SU-DHL-6 (cell line): ENCODE data around the gene TJP2.
"Not testable (repeated sequence)": the region's sequence is repeated elsewhere in the genome, so short reads cannot be mapped to it uniquely, and the experiment has no call there.

Experiments used
- H2AFZ ChIP-seq: fragments of 200-600 bp; sonication (generic); 2 replicates; pipeline ENCODE4 v1.6.1; 2014; ENCODE audit warnings: low read depth, mild to moderate bottlenecking, moderate library complexity, mixed read lengths, antibody characterized with exemption, low read length; ENCODE audit not compliant: severe bottlenecking
- H3F3A ChIP-seq: fragments of 200-600 bp; shearing (Covaris generic); 2 replicates; pipeline ENCODE4 v1.6.0; 2016; ENCODE audit warnings: antibody characterized with exemption, mild to moderate bottlenecking; ENCODE audit not compliant: insufficient read depth
- H3K27ac ChIP-seq: fragments of 200-600 bp; sonication (generic); 2 replicates; pipeline ENCODE4 v1.5.1; 2016; ENCODE audit warnings: low read depth, mild to moderate bottlenecking, low read length, moderate library complexity, mixed read lengths
- H3K27me3 ChIP-seq: fragments of 200-600 bp; sonication (generic), shearing (Covaris generic); 2 replicates; pipeline ENCODE4 v1.6.0; 2014; ENCODE audit warnings: mild to moderate bottlenecking, low read length
- H3K36me3 ChIP-seq: fragments of 200-600 bp; sonication (generic); 2 replicates; pipeline ENCODE4 v1.6.1; 2014; ENCODE audit warnings: mild to moderate bottlenecking, low read length, mixed read lengths
- H3K4me2 ChIP-seq: fragments of 300-600, 200-600 bp; shearing (Covaris generic), sonication (generic); 2 replicates; pipeline ENCODE4 v1.6.0; 2014; ENCODE audit warnings: low read length, low read depth, mild to moderate bottlenecking; ENCODE audit not compliant: poor library complexity, severe bottlenecking
- H3K4me3 ChIP-seq: fragments of 200-600 bp; sonication (generic); 2 replicates; pipeline ENCODE4 v1.5.1; 2014; ENCODE audit warnings: antibody characterized with exemption, low read length, mild to moderate bottlenecking, mixed read lengths; ENCODE audit not compliant: insufficient read depth, poor library complexity, severe bottlenecking
- H3K79me2 ChIP-seq: fragments of 200-600 bp; sonication (generic); 2 replicates; pipeline ENCODE4 v1.6.1; 2014; ENCODE audit warnings: mild to moderate bottlenecking, low read length, moderate library complexity; ENCODE audit not compliant: insufficient read depth
- H3K9ac ChIP-seq: fragments of 200-600 bp; sonication (generic); 2 replicates; pipeline ENCODE4 v1.7.0; 2014; ENCODE audit warnings: mild to moderate bottlenecking, low read length
- H3K9me2 ChIP-seq: fragments of 200-600 bp; sonication (generic); replicated peaks from 2 replicates; pipeline ENCODE4 v1.6.1; 2014; ENCODE audit warnings: low read length; ENCODE audit not compliant: insufficient read depth
- H3K9me3 ChIP-seq: fragments of 200-600 bp; sonication (generic); 2 replicates; pipeline ENCODE4 v1.6.1; 2014; ENCODE audit warnings: low read length, mixed read lengths; ENCODE audit not compliant: insufficient read depth
- H4K20me1 ChIP-seq: fragments of 200-600 bp; sonication (generic); 2 replicates; pipeline ENCODE4 v1.6.1; 2014; ENCODE audit warnings: low read depth, mild to moderate bottlenecking, antibody characterized with exemption, low read length, moderate library complexity, mixed read lengths
- EZH2phosphoT487 ChIP-seq: fragments of 200-600 bp; sonication (generic), shearing (Covaris generic); conservative IDR thresholded peaks from 2 replicates; pipeline ENCODE4 v1.6.1; 2018; ENCODE audit warnings: mild to moderate bottlenecking, antibody characterized with exemption, low read length, moderate library complexity, mixed read lengths
- TF ChIP-seq, protein P1 (sequence below): fragments of 200-600 bp; sonication (generic); IDR thresholded peaks from one replicate; pipeline ENCODE4 v1.5.1; 2017; ENCODE audit warnings: antibody characterized with exemption, mild to moderate bottlenecking, low read length, moderate library complexity; ENCODE audit not compliant: insufficient read depth, poor library complexity, severe bottlenecking

TJP2 gene

DNA sequence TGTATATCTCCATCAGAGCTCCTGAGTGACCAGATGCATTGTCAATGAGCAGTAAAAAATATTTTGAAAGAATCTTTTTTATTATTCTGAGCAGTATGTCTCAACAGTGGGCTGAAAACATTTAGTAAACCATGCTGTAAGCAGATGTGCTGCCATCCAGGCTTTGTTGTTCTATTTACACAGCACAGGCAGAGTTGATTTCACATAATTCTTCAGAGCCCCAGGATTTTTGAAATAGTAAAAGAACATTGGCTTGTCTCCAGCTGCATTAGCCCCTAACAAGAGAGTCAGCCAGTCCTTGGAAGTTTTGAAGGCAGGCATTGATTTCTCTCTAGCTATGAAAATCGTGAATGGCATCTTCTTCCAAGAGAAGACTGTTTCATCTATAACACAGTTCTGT is 125.7 kb downstream of the TJP2 start:
- H3K4me2 ChIP-seq, result no peak overlapping the region
- no peak overlapping the region for H3K9ac ChIP-seq
- no peaks in the 10 kb centered on the region for H3K27me3 ChIP-seq
- H2AFZ ChIP-seq, result no peak overlapping the region
- H3K9me2 ChIP-seq, result no peaks in the 10 kb centered on the region
- H4K20me1 ChIP-seq, result no peaks in the 10 kb centered on the region
- no peak overlapping the region for H3K4me3 ChIP-seq
- no peaks in the 10 kb centered on the region for H3K79me2 ChIP-seq
- H3K36me3 ChIP-seq, result no peaks in the 10 kb centered on the region
- TF ChIP-seq, protein P1, sequence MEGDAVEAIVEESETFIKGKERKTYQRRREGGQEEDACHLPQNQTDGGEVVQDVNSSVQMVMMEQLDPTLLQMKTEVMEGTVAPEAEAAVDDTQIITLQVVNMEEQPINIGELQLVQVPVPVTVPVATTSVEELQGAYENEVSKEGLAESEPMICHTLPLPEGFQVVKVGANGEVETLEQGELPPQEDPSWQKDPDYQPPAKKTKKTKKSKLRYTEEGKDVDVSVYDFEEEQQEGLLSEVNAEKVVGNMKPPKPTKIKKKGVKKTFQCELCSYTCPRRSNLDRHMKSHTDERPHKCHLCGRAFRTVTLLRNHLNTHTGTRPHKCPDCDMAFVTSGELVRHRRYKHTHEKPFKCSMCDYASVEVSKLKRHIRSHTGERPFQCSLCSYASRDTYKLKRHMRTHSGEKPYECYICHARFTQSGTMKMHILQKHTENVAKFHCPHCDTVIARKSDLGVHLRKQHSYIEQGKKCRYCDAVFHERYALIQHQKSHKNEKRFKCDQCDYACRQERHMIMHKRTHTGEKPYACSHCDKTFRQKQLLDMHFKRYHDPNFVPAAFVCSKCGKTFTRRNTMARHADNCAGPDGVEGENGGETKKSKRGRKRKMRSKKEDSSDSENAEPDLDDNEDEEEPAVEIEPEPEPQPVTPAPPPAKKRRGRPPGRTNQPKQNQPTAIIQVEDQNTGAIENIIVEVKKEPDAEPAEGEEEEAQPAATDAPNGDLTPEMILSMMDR, result no peak
- TF ChIP-seq EZH2phosphoT487, result no peak
- no peaks in the 10 kb centered on the region for H3F3A ChIP-seq
- H3K27ac ChIP-seq, result no peak overlapping the region
- H3K9me3 ChIP-seq, result no peaks in the 10 kb centered on the region

DNA sequence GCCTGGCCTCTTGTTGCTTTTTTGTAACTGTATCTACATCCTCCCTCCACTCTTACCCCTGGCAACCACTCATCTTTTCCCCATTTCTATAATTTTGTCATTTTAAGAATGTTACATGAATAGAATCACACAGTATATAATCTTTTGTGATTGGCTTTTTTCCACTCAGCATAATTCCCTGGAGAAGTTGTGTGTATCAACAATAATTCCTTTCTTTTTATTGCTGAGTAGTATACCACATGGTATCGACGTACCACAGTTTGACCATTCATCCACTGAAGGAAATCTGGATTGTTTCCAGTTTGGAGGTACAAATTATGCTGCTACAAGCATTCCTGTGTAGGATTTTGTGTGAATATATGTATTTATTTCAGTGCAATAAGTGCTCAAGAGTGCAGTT is 129.3 kb downstream of the TJP2 start:
- Histone ChIP-seq H3K27ac (no peak overlapping the region), H3K9ac (no peak overlapping the region), H3F3A (no peaks in the 10 kb centered on the region), H3K36me3 (no peaks in the 10 kb centered on the region), H4K20me1 (no peaks in the 10 kb centered on the region), H3K79me2 (no peaks in the 10 kb centered on the region), H3K4me2 (no peak overlapping the region), H2AFZ (no peak overlapping the region), H3K9me3 (no peaks in the 10 kb centered on the region), H3K4me3 (no peak overlapping the region), H3K9me2 (no peaks in the 10 kb centered on the region), H3K27me3 (no peaks in the 10 kb centered on the region)
- TF ChIP-seq EZH2phosphoT487, result no peak
- TF ChIP-seq, protein P1, result no peak

DNA sequence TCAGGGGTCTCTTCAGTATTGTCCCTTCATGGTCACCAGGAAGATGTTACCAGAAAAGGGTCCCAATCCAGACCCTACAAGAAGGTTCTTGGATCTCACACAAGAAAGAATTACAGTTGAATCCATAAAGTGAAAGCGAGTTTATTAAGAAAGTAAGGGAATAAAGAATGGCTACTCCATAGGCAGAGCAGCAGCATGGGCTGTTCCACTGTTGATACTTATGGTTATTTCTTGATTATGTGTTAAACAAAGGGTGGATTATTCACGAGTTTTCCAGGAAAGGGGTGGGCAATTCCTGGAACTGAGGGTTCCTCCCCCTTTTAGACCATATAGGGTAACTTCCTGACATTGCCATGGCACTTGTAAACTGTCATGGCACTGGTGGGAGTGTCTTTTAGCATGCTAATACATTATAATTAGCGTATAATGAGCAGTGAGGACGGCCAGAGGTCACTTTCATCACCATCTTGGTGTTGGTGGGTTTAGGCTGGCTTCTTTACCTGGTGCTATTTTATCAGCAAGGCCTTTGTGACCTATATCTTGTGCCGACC is 132.9 kb downstream of the TJP2 start:
- H3K9me3 ChIP-seq, H4K20me1 ChIP-seq, H3K27ac ChIP-seq, H3K27me3 ChIP-seq, H3K79me2 ChIP-seq, H3F3A ChIP-seq, H3K9ac ChIP-seq, H2AFZ ChIP-seq, H3K36me3 ChIP-seq, H3K9me2 ChIP-seq, H3K4me3 ChIP-seq, H3K4me2 ChIP-seq: not testable (repeated sequence)

DNA sequence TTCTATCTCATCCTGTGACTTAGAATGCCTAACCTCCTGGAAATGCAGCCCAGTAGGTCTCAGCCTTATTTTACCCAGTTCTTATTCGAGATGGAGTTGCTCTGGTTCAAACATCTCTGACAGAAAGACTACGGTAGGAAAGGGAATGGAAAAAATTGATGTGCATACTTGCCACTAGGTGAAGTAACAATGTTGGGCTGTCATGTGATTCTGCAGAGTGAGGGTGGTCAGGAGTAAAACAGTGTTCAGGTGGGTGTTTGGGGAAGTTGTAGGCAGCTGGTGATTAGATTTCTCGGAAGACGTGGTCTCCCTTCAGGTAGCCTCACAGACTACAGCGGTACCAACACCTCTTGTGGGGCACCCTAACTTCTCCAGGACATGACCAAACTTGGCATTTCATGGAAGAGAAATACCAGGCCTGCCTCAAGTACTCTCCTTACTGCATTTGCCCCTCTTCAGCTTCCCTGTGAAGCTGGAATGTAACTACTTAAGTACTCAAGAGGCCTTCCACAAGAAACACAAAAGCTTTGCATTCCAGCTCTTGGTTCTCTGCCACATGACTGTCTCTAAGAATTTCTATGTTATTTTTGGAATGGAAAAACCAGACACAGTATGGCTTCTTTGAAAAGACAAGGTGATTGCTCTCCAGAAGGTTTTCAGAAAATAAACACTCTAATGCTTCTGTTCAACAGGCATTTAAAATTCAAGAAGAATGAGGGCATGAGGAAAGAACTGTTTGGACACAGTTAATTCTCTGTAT is 133.5 kb downstream of the TJP2 start:
- H3K79me2 ChIP-seq, result no peaks in the 10 kb centered on the region
- H2AFZ ChIP-seq, result no peak overlapping the region
- H3K4me2 ChIP-seq, result no peak overlapping the region
- H3F3A ChIP-seq, result no peaks in the 10 kb centered on the region
- no peak for TF ChIP-seq EZH2phosphoT487
- TF ChIP-seq, protein P1, result no peak
- H3K4me3 ChIP-seq, result no peak overlapping the region
- H3K9me2 ChIP-seq, result no peaks in the 10 kb centered on the region
- no peak overlapping the region for H3K9ac ChIP-seq
- H3K36me3 ChIP-seq, result no peaks in the 10 kb centered on the region
- H3K27ac ChIP-seq, result no peak overlapping the region
- no peaks in the 10 kb centered on the region for H3K27me3 ChIP-seq
- H3K9me3 ChIP-seq, result peaks cover 6% of the 10 kb centered on the region; the same call in 1 of the 2 replicates
- no peaks in the 10 kb centered on the region for H4K20me1 ChIP-seq
